CD4-positive, alpha-beta memory T cell (primary cell): ENCODE data around the gene PHPT1. TPM values are rescaled to one million over a fixed set of nuclear protein-coding genes. Genes with fewer than 3 reads are reported as not detected.

Experiments used
- CTCF ChIA-PET: fragments of 350-600 bp; sonication (Branson Sonifier 250); formaldehyde crosslinking; loops from one replicate; lab custom pipeline; 2021; ENCODE audit warnings: inconsistent platforms; ENCODE audit not compliant: partially characterized antibody; lab: Charles Lee
- POLR2A ChIA-PET: fragments of 350-600 bp; sonication (Branson Sonifier 250); formaldehyde crosslinking; loops from one replicate; lab custom pipeline; 2021; ENCODE audit not compliant: partially characterized antibody; lab: Charles Lee
- DNase-seq, 5 donors: peaks; one replicate each; pipeline versions ENCODE4 v3.0.0 to v3.0.0-alpha.2; 2020 to 2022; ENCODE audit warnings: mixed read lengths in 1 of 5
- H3K27ac ChIP-seq: one replicate; pipeline ENCODE4 v1.7.0; 2013; ENCODE audit warnings: low read depth, low read length
- H3K27me3 ChIP-seq: 2 replicates; pipeline ENCODE4 v1.7.0; 2013; ENCODE audit warnings: mild to moderate bottlenecking, low read length, moderate library complexity; ENCODE audit not compliant: insufficient read depth
- H3K36me3 ChIP-seq: 2 replicates; pipeline ENCODE4 v1.7.0; 2013; ENCODE audit warnings: mild to moderate bottlenecking, low read length, moderate library complexity; ENCODE audit not compliant: insufficient read depth
- H3K4me1 ChIP-seq: 2 replicates; pipeline ENCODE4 v1.7.0; 2013; ENCODE audit warnings: mild to moderate bottlenecking, low read length, moderate library complexity; ENCODE audit not compliant: insufficient read depth
- H3K4me3 ChIP-seq, 2 donors: one replicate each; pipeline ENCODE4 v1.7.0; 2013; ENCODE audit warnings: low read length in 2 of 2, mild to moderate bottlenecking in 1 of 2
- H3K9me3 ChIP-seq, 2 donors: one replicate each; pipeline ENCODE4 v1.7.0; 2013; ENCODE audit warnings: low read length in 2 of 2, control low read depth in 1 of 2; ENCODE audit not compliant: control insufficient read depth in 1 of 2
- H3K27ac Mint-ChIP-seq, 7 donors: one replicate each; pipeline ENCODE4 v1.8.0; 2020 to 2021; ENCODE audit warnings: mixed read lengths in 7 of 7, mild to moderate bottlenecking in 6 of 7, inconsistent platforms in 3 of 7, moderate library complexity in 3 of 7
- H3K27me3 Mint-ChIP-seq, 2 donors: one replicate each; pipeline ENCODE4 v1.8.0; 2020 to 2021; ENCODE audit warnings: mixed read lengths in 2 of 2
- H3K36me3 Mint-ChIP-seq, 2 donors: one replicate each; pipeline ENCODE4 v1.8.0; 2020 to 2021; ENCODE audit warnings: mixed read lengths in 2 of 2, inconsistent platforms in 1 of 2, mild to moderate bottlenecking in 1 of 2
- H3K4me1 Mint-ChIP-seq, 4 donors: one replicate each; pipeline ENCODE4 v1.8.0; 2020 to 2021; ENCODE audit warnings: mixed read lengths in 4 of 4, mild to moderate bottlenecking in 1 of 4
- H3K4me3 Mint-ChIP-seq, 8 donors: one replicate each; pipeline ENCODE4 v1.8.0; 2020 to 2021; ENCODE audit warnings: mixed read lengths in 8 of 8, mild to moderate bottlenecking in 7 of 8, moderate library complexity in 6 of 8, inconsistent platforms in 3 of 8
- H3K9me3 Mint-ChIP-seq, 8 donors: one replicate each; pipeline ENCODE4 v1.8.0; 2020 to 2021; ENCODE audit warnings: mixed read lengths in 8 of 8, mild to moderate bottlenecking in 5 of 8, inconsistent platforms in 3 of 8, moderate library complexity in 1 of 8
- intact Hi-C: fragments of 100-400 bp; cut with micrococcal nuclease; formaldehyde crosslinking; loops from one replicate; pipeline ENCODE4 v1.15.1; 2023
- polyA plus RNA-seq, 2 donors: library from polyadenylated mRNA; unstranded; fragments of 300-500 nt; fragmentation: Illumina TruSeq; gene quantifications; one replicate each; pipeline ENCODE4 v1.2.3, GENCODE V29; 2021
- total RNA-seq, 2 experiments: library from RNA; stranded (reverse); gene quantifications; one replicate each; pipeline ENCODE4 v1.2.3, GENCODE V29; 2021

The PHPT1 gene
- total and polyA plus RNA-seq, 4 experiments from 2014 or later, result 41.3 to 94.0 (median 65.5) TPM

DNA sequence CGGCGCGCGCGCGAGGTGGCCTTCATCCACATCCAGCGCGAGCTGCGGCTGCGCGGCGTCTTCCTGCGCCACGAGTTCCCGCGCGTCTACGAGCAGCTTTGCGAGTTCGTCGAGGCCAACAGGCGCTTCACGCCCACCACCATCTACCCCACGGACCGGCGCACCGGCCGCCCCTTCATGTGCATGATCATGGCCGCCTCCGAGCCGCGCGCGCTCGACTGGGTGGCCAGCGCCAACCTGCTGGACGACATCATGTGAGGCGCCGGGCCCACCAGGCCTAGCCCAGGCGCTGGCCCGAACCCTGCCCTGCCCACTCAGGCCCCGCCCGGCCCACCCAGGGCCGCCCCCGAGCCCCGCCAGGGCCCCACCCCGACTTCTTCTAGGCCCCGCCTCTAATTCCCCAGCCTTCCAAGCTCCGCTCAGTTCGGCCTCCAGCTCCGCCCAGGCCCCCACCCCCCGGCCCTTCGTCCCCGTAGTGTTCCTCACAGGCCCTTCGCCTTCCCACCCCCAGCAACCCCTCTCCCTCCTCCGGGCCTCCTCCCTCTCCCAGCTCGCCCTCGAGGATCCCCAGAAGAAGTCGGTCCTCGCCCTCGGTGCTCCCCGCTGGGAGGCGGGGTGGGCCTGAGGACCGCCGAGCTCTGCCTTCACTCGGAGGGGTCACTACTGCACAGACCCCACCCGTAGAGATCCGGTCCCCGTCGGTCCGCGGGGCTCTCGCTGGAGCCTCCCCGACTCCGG is 2.0 kb upstream of the PHPT1 start:
- no peaks in the 10 kb centered on the region for H3K9me3 ChIP-seq
- peak overlapping the region in 1 of 2 donors; percentile 85 for H3K4me3 ChIP-seq
- DNase-seq, result peak in 1 of 5 donors; percentile 39
- Mint-ChIP-seq H3K4me3 (peak overlapping the region; percentile 76 to 94 (median 85)), H3K36me3 (peaks cover 0 to 13% of the 10 kb centered on the region in 2 donors), H3K27me3 (peaks cover 6 to 12% of the 10 kb centered on the region in 2 donors), H3K9me3 (peaks cover 0 to 2% (median 0%) of the 10 kb centered on the region in 8 donors), H3K27ac (peak overlapping the region in 6 of 7 donors; percentile 29 to 96 (median 80)), H3K4me1 (peaks cover 10 to 37% (median 17%) of the 10 kb centered on the region in 4 donors)
- CTCF ChIA-PET, result interaction anchor here (0.6 to 2.1 kb wide), 3 partner anchors 11 to 188 kb away, joined by 3 to 5 read pairs (median 5); no protein-coding TSS in a partner anchor
- no peaks in the 10 kb centered on the region for H3K27me3 ChIP-seq
- no peaks in the 10 kb centered on the region for H3K36me3 ChIP-seq
- intact Hi-C loops, result loop anchor here (5.0 kb wide), 1 partner anchor 240 kb away; the partner anchor contains the start of gene MAN1B1
- H3K4me1 ChIP-seq, result peaks cover 33% of the 10 kb centered on the region
- POLR2A ChIA-PET, result interaction anchor here (0.7 to 2.0 kb wide), 9 partner anchors 13 to 182 kb away, joined by 3 to 10 read pairs (median 3); partner anchors contain the start of genes EDF1, RABL6 and TRAF2
- no peak overlapping the region for H3K27ac ChIP-seq

DNA sequence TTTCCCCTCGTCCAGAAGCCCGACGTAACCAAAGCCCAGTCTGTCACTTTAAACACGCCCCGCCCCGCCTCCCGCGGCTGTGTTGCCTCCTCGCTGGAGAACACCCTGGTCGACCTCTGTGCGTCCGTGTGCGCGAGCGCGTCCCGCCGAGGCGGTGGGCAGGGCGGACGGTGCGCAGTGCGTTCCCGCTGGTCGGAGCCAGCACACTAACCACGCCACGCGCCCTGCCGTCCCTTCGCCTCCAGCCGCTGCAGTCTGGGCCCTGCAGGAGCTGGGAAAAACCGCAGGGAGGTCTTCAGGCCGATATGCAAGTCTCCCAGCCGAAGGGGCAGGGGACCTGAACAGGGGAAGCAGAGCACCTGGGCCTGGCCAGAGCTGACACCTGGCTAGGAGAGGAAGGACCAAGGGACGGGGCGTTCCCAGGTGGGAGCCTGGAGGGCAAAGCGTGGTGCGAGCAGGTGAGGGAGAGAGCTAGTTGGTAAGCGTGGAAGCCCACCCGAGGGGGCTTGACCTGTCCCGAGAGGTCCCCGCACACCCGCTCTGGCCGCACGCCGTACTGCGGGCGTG is 1.3 kb upstream of the PHPT1 start:
- DNase-seq, result peak; percentile 47 to 77 (median 61)
- no peaks in the 10 kb centered on the region for H3K9me3 ChIP-seq
- H3K4me1 ChIP-seq, result peaks cover 33% of the 10 kb centered on the region
- Mint-ChIP-seq H3K4me1 (peaks cover 10 to 34% (median 16%) of the 10 kb centered on the region in 4 donors), H3K27ac (peak overlapping the region in 6 of 7 donors; percentile 29 to 96 (median 80)), H3K4me3 (peak overlapping the region; percentile 76 to 94 (median 85)), H3K27me3 (peaks cover 6 to 10% of the 10 kb centered on the region in 2 donors), H3K9me3 (peaks cover 0 to 2% (median 0%) of the 10 kb centered on the region in 8 donors), H3K36me3 (peaks cover 0 to 10% of the 10 kb centered on the region in 2 donors)
- H3K27me3 ChIP-seq, result no peaks in the 10 kb centered on the region
- H3K27ac ChIP-seq, result no peak overlapping the region
- H3K4me3 ChIP-seq, result peak overlapping the region; percentile 42 to 85
- ChIA-PET POLR2A (interaction anchor here (0.9 to 2.0 kb wide), 6 partner anchors 12 to 148 kb away, joined by 3 to 10 read pairs (median 6); partner anchors contain the start of genes CLIC3, FBXW5 and RABL6), CTCF (interaction anchor here (0.6 to 2.1 kb wide), 3 partner anchors 11 to 187 kb away, joined by 3 to 5 read pairs (median 5); no protein-coding TSS in a partner anchor)
- no peaks in the 10 kb centered on the region for H3K36me3 ChIP-seq
- intact Hi-C loops, result loop anchor here (5.0 kb wide), 1 partner anchor 239 kb away; the partner anchor contains the start of gene MAN1B1

DNA sequence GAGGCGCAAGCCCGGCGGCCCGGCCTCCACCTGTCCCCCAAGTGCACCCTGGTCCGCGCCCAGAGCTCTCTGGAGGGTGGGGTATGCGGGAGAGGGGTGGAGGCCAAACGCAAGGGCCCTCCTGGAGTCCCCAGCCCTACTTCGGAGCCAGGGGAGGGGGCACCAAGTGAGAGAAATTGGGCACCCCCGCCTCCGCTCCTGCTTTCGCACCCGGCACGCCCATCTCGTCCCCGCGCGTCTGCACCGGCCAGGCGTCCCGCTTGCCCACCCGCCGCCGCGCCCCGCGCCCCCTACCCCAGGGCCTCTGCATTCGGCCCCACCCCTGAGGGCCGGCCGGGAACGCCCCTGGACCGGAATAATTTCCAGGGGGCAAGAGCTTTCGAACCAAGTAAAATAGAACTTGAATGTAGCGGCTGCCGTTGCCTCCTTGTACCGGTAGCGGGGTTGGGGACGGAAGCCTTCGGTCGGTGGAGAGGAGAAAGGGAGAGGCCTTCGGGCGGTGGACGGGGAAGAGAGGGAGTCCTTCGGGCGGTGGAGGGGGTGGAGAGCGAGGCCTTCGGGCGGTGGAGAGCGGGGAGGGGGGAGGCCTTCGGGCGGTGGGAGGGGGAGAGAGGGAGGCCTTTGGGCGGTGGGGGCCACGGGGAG is 694 bp upstream of the PHPT1 start:
- H3K36me3 Mint-ChIP-seq, result peaks cover 0 to 10% of the 10 kb centered on the region in 2 donors
- H3K27me3 Mint-ChIP-seq, result peaks cover 5 to 10% of the 10 kb centered on the region in 2 donors
- peak in 3 of 5 donors; percentile 23 to 47 (median 30) for DNase-seq
- CTCF ChIA-PET, result interaction anchor here (1.0 to 2.1 kb wide), 2 partner anchors 33 to 187 kb away, joined by 3 to 5 read pairs; no protein-coding TSS in a partner anchor
- Histone ChIP-seq H3K27ac (peak overlapping the region; percentile 47), H3K36me3 (no peaks in the 10 kb centered on the region), H3K27me3 (no peaks in the 10 kb centered on the region), H3K4me3 (peak overlapping the region; percentile 42 to 85), H3K4me1 (peaks cover 27% of the 10 kb centered on the region), H3K9me3 (no peaks in the 10 kb centered on the region)
- H3K9me3 Mint-ChIP-seq, result peaks cover 0 to 2% (median 0%) of the 10 kb centered on the region in 8 donors
- H3K27ac Mint-ChIP-seq, result peak overlapping the region in 4 of 7 donors; percentile 48 to 96 (median 62)
- POLR2A ChIA-PET, result interaction anchor here (0.9 to 2.0 kb wide), 6 partner anchors 12 to 148 kb away, joined by 3 to 10 read pairs (median 6); partner anchors contain the start of genes CLIC3, FBXW5 and RABL6
- peak overlapping the region; percentile 79 to 94 (median 91) for H3K4me3 Mint-ChIP-seq
- intact Hi-C loops, result loop anchor here (1.0 to 5.0 kb wide), 5 partner anchors 18 to 239 kb away; partner anchors contain the start of genes EDF1, FBXW5, MAN1B1 and TMEM141
- peaks cover 9 to 30% (median 15%) of the 10 kb centered on the region in 4 donors for H3K4me1 Mint-ChIP-seq

DNA sequence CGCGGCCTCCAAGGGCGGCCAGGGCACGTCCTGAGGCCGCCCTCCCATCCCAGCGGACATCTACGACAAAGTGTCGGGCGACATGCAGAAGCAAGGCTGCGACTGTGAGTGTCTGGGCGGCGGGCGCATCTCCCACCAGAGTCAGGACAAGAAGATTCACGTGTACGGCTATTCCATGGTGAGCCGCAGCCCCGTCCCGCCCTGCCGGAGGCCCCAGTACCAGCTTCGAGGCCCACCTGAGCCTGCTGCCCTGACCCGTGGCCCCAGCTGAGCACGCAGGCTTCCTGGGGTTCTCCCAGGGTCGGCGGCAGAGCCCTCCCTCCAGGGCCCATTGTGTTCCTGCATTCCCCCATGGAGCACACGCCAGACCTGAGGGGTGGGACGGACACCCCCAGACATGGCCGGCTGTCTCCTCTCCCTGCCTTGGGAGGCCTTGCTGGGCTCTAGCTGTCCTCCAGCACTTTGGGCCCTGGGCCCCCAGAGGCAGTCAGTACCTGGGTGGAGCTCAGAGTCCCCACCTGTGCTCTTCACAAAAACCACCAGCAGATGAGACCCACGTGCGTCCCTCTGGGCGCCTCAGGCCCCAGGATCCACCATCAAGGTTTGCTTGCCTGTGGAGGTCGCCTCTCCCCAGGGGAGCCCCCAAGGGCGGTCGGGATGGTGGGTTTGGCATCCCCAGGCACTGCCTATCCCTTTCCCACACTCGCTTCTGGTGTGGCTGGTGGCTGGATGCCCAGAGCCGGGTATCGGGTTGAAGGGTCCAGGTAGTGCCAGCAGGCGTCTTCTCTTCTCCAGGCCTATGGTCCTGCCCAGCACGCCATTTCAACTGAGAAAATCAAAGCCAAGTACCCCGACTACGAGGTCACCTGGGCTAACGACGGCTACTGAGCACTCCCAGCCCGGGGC is 1.0 kb downstream of the PHPT1 start:
- H3K36me3 ChIP-seq, result no peaks in the 10 kb centered on the region
- H3K27ac ChIP-seq, result no peak overlapping the region
- peaks cover 0 to 2% (median 0%) of the 10 kb centered on the region in 8 donors for H3K9me3 Mint-ChIP-seq
- no peaks in the 10 kb centered on the region for H3K9me3 ChIP-seq
- H3K4me1 Mint-ChIP-seq, result peaks cover 7 to 27% (median 14%) of the 10 kb centered on the region in 4 donors
- peaks cover 26% of the 10 kb centered on the region for H3K4me1 ChIP-seq
- H3K4me3 Mint-ChIP-seq, result peak overlapping the region; percentile 65 to 94 (median 91)
- H3K27ac Mint-ChIP-seq, result peak overlapping the region in 5 of 7 donors; percentile 48 to 96 (median 88)
- peak in 1 of 5 donors; percentile 45 for DNase-seq
- H3K36me3 Mint-ChIP-seq, result peaks cover 0 to 10% of the 10 kb centered on the region in 2 donors
- peaks cover 2 to 10% of the 10 kb centered on the region in 2 donors for H3K27me3 Mint-ChIP-seq
- POLR2A ChIA-PET, result interaction anchor here (1.0 to 1.4 kb wide), 5 partner anchors 11 to 94 kb away, joined by 3 to 7 read pairs (median 6); partner anchors contain the start of genes RABL6 and TRAF2
- H3K4me3 ChIP-seq, result peak overlapping the region in 1 of 2 donors; percentile 41
- intact Hi-C loops, result loop anchor here (1.0 to 5.0 kb wide), 5 partner anchors 16 to 237 kb away; partner anchors contain the start of genes EDF1, FBXW5, MAN1B1 and TMEM141
- CTCF ChIA-PET, result interaction anchor here (0.6 to 1.2 kb wide), 2 partner anchors 79 to 179 kb away, joined by 3 read pairs; no protein-coding TSS in a partner anchor
- no peaks in the 10 kb centered on the region for H3K27me3 ChIP-seq

DNA sequence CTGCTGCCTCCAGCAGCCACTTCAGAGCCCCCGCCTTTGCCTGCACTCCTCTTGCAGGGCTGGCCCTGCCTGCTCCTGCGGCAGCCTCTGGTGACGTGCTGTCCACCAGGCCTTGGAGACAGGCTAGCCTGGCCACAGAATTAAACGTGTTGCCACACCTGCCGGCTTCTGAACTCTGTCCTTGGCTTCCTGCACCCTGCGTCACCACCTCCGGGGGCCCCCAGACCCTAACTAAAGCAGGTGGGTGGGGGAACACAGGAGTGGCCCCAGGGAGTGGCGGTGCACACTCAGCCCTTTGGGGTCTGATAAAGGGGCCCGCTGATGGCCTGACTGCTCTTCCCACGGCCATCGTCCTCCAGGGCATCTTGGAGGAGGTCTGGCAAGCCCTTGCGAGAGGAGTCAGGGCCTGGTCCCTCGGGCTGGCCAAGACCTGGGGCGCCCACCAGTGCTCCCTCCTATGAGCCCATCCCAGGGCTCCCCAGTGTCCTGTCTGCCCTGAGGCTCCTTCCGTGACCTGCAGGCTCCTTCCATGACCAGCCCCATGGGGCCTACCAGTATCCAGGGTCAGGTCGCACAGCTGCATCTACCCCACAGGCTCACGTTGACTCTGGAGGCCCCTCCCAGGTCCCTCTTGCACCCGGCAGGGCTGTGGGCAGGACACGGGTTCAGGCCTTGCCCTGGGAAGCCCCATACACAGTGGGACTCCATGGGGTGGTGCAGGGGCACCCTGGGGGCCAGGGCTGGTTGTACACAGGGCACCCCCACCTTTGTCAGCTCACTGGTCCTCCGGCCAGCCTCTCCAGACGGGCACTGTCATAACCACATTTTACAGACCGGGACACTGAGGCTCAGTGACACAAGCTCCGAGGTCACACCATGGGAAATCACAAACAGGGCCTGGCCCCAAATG is 1.9 kb downstream of the PHPT1 start:
- H3K9me3 Mint-ChIP-seq, result peaks cover 0 to 2% (median 0%) of the 10 kb centered on the region in 8 donors
- peak in 1 of 5 donors; percentile 31 for DNase-seq
- intact Hi-C loops, result no loop called here
- H3K4me3 ChIP-seq, result no peak overlapping the region
- H3K27me3 ChIP-seq, result no peaks in the 10 kb centered on the region
- CTCF ChIA-PET, result interaction anchor here (0.6 to 1.2 kb wide), 3 partner anchors 9 to 178 kb away, joined by 3 to 4 read pairs (median 3); partner anchors contain the start of gene AJM1
- no peaks in the 10 kb centered on the region for H3K36me3 ChIP-seq
- H3K4me1 Mint-ChIP-seq, result peaks cover 7 to 27% (median 14%) of the 10 kb centered on the region in 4 donors
- peak overlapping the region in 1 of 8 donors; percentile 39 for H3K4me3 Mint-ChIP-seq
- H3K27ac Mint-ChIP-seq, result no peak overlapping the region
- H3K27ac ChIP-seq, result no peak overlapping the region
- H3K4me1 ChIP-seq, result peaks cover 26% of the 10 kb centered on the region
- peaks cover 0 to 10% of the 10 kb centered on the region in 2 donors for H3K36me3 Mint-ChIP-seq
- no peaks in the 10 kb centered on the region for H3K9me3 ChIP-seq
- peaks cover 0 to 10% of the 10 kb centered on the region in 2 donors for H3K27me3 Mint-ChIP-seq
- POLR2A ChIA-PET, result interaction anchor here (1.1 to 1.4 kb wide), 3 partner anchors 10 to 43 kb away, joined by 3 to 7 read pairs (median 3); partner anchors contain the start of genes RABL6 and TRAF2
